GM21786 (cell line): ENCODE measurements around the gene ANO2.
"Not testable (repeated sequence)": the region's sequence is repeated elsewhere in the genome, so short reads cannot be mapped to it uniquely, and the experiment has no call there.

ENCODE experiments used
- ATAC-seq: cut with Tn5 transposase; IDR thresholded peaks from one replicate; pipeline ENCODE4 v1.9.1; 2021; ENCODE audit not compliant: unreplicated experiment

ANO2 gene

DNA sequence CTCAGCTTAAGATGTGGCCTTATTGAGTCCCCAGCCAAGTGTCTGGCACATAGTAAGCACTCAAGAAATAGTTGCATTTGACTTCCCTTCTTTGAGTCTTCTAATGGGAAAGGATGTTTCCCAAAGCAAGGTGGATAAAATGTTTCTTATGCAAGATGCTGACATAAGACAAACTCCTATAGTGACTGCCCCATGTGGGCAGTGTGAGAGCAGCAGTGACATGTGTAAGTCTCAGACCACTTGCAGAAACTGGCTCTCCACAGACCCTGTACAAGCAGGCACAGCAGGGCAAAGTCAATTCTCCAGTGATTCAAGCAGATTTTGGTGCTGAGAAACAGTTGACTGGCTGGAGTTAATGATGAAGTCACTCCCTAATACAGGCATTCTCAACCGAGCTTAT is 255.3 kb downstream of the ANO2 start:
- ATAC-seq = no peak

GRCh38 chr12:5688226-5688625 is 256.8 kb downstream of the ANO2 start:
- no peak for ATAC-seq

- no peak for ATAC-seq
These were observed 259.1 kb downstream of the ANO2 start for GRCh38 chr12:5685935-5686334.

- ATAC-seq = no peak
These were observed 260.1 kb downstream of the ANO2 start for GRCh38 chr12:5684989-5685388.

DNA sequence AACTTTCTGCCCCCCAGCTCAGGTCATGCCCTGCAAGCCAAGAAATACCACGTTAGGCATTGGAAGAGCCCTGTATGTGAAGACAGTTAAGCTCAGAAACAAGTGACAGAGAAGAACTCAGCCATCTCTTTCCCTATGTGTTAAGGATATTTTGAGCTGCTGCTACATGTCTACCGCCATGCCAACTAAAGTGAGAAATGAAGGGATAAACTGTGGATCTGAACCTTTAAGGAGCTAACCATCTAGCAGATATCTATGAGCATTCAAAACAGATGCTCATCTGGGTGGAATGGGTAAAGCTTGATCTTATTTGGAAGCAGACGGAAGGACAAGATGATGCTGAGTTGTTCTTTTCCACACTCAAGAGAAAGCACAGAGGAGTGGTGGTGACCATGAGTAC is 262.5 kb downstream of the ANO2 start:
- ATAC-seq = no peak

DNA sequence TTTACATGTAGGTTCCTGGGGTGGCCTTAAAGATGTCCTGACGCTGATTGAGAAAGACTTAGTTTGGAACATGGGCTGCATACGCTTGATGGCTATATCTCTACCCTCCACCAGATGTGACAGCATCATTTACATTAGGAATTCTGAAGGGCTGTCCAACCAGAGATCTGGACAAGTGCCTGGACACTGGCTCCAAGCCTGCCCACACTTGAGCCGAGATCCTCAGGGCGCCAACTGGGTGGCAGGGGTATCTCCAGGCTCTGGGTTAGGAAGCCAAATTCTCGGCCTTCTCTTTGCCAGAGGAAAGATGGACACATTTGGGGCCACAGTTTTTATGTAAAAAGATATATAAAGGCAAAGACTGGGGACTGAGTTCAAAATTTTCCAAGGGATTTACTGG is 266.9 kb downstream of the ANO2 start:
- ATAC-seq = no peak

DNA sequence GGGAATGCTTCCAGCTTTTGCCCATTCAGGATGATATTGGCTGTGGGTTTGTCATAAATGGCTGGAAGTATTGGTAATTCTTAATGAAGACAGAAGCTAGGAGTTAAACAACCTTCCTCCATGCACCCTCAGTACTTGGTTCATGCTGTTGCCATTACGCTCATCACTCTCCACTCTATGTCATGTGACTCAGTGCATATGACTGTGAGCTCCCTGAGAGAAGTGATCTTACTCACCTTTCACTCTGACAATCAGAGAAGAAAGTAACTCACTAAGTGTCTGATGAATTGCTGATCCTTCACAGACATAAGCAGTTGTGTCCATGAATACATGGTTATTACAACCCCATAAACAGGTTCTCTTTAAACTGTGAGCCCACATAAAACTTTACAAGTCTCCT is 275.4 kb downstream of the ANO2 start:
- not testable (repeated sequence) for ATAC-seq

DNA sequence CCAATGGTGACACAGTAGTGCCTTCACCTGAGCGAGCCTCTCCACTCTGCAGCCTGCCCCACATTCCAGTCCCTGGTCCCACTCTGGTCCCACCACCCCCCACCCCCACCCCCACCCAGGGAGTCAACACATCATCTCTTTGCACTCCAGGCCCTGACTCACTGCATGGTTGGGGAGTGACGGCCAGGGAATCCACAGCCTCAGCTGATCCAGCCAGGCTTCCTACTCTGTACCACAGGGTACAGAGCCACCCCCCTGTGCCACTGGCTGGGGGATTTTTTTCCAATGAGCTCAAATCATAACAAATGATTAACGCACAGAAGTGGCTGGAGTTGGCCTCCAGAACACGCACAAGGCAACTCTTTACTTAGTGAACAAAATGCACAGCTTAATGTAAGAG is 279.4 kb downstream of the ANO2 start:
- ATAC-seq = no peak

GRCh38 chr12:5661811-5662210 is 283.2 kb downstream of the ANO2 start:
- ATAC-seq = no peak

DNA sequence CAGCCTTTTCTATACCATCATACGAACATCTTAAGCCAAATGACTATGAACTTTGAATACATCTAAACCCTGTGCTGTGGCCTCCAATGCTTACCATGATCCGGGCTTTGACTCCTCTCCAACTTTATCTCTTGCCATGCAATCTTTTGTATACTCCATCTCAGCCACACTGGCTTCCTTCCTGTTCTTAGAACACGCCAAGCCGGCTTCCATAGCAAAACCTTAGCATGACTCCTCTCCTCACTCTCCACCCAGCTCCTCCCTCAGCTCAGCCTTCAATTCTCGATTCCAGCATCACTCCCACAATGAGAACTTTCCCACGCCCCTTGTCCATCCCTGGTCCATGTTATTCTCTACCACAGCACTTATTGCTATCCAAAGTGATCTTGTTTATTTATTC is 284.8 kb downstream of the ANO2 start:
- no peak for ATAC-seq

- ATAC-seq = not testable (repeated sequence)
These were observed 286.6 kb downstream of the ANO2 start for GRCh38 chr12:5658339-5658941.

GRCh38 chr12:5656836-5657235 is 288.2 kb downstream of the ANO2 start:
- ATAC-seq = no peak

GRCh38 chr12:5655120-5655519 is 289.9 kb downstream of the ANO2 start:
- ATAC-seq = no peak

DNA sequence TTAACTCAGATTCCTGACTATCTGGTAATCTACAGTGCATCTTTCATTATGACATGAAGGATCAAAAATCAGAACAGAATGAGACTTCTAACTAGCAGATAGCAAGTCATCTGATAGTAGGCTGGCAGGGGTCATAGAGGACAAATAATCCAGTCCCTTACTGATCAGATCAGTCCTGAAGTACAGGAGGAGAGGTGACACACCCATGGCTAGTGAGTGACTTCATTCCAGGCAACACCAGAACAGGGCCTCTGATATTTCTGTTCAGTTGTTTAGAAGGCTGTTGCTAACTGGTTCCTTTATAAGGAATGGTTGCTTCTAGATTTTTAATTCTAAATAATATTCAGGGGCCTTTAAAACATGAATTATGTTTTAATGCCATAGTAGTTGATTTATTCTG is 291.0 kb downstream of the ANO2 start:
- ATAC-seq = no peak

DNA sequence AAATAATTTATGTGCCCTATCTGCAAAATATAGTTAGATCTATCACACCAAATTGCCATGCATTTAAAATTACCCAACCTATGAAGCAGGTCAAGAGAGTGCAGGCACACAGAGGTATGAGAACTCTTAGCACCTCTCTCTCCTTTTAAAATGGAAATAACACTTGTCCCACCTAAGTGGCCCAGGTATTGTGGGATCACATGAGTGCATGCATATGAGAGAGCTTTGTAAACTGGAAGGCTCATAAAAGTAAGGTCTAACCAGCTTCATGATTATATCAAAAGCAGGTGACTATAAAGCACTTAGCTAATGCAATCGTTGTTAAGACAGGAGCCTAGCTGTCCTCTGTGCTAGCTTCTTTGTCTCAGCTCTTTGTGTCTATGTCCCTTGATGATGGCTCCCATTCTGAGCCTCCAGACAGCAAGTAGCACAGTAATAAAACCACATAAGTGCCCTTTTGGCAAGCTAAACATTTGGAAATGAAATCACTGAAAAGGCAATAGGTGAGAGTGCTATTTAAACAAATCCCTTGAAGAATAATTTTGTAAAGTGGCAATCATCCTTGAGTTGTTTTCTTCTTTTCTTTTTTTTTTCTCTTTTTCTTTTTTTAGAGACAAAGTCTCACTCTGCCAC is 294.1 kb downstream of the ANO2 start:
- no peak for ATAC-seq

DNA sequence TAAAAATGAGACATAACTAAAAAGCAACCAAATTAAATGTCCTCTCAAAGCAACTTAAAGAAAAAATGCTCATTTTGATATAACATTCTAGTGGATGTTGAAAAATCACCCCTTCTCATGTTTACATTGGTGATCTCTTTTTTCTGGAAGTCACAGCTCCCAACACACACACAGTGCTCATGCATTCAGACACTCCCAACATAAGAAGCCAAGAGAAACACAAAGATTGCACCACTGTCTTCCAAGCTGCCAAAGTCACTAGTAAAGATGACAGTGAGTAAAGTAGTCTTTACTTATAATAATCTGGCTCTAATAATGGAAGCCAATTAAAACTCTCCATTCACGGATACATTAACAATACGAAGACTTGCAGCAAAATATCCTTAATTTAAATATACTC is 294.8 kb downstream of the ANO2 start:
- no peak for ATAC-seq

DNA sequence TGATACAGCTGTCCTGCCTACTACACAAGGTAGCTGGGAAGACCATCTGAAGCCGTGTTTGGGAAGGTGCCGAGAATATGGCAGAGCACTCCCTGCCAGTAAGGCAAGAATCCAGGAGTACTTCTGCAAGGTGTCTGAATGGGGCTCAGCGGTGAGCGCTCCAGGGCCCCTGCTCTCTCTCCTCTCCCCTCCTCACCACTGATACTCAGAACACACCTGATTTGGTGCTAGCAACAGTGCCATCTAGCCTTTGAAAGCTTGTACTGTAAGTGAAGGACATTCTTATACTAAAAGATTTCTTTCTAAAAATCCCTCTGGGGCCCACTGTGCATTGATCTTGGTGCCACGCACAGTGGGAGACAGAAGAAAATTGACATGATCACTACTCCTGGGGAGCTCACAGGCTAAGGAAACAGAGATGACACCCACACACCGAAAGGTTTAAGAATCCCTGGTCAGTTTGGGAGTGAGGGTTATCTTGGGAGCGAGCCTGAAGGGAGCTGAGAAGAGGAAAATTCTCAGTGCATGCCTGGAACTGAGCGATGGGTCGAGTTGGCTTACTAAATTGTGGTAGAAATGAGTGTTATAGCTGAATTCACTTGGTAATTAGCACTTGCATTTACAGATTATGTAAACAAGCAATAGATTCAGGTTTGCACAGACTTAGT is 296.2 kb downstream of the ANO2 start:
- ATAC-seq = no peak

DNA sequence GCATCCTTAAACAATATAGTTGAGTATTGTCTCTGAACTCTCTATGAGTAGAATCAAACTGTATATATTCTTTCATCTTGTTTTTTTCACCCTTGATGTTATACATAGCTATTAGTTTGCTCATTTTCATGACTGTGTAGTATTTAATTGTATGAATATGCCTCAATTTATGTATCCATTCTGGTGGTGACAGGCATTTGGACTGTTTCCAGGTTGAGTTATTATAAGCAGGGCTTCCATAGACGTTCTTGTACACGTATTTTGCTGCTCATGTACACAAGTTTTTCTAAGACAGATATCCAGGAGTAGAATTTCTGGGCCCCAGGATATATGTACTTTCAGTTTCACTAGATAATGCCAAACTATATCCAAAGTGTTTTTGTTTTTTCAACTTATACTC is 301.8 kb downstream of the ANO2 start:
- ATAC-seq = no peak

DNA sequence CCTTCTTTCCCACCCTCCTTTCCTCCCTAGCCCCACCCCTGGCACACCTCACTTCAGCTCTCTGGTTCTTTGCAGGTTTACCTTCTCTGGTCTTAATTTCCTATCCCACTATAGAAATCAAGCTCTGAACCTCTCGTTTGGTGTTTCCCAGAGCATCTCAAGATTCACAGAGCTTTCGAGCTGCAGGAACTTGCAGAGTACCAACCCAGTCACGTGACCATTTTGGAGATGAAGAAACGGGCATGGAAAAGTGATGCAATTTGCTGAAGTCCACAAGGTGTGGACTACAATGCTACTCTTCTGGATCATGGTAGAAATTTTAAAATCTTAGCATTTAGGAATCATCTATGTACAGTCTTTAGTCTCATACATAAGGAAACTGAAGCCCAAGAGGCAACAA is 307.4 kb downstream of the ANO2 start:
- no peak for ATAC-seq

DNA sequence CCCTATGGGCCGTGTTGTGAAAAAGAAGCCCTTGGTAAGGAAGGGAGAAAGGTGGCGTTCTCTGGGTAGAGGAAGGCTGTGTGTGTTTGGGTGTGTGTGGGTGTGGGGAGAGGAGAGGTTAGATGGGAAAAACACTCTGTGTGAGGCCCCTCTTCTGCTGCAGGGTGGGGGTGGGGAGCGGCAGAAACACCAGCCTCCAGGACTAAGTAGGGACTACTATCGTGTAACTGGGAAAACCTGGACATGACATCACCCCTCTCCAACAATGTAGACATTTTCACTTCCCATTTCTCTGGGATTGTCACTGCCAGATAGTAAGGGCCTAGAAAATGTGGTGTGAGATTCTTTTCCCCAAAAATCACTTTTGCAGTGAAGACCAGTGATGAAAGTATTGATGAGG is 308.2 kb downstream of the ANO2 start:
- no peak for ATAC-seq

DNA sequence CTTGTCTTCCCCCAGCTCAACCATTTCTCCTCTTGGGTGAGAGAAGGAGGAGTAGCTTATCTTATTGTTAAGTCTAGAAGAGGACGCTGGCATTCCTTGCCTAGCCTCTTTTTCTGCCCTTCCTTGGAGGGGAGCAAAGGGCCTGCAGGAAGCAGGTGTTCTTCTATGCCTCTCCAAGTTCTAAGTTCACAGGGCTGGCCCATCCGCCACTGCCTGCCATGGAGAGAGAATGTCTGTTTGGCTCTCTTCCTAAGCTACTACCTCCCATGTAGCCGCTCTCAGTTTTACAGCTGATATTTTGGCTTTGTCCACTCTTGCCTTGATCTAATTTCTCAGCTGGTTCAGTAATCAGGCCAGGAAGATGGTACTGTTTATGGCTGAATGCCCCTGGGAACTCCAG is 312.0 kb downstream of the ANO2 start:
- no peak for ATAC-seq

GRCh38 chr12:5632453-5632852 is 312.6 kb downstream of the ANO2 start:
- ATAC-seq = no peak

DNA sequence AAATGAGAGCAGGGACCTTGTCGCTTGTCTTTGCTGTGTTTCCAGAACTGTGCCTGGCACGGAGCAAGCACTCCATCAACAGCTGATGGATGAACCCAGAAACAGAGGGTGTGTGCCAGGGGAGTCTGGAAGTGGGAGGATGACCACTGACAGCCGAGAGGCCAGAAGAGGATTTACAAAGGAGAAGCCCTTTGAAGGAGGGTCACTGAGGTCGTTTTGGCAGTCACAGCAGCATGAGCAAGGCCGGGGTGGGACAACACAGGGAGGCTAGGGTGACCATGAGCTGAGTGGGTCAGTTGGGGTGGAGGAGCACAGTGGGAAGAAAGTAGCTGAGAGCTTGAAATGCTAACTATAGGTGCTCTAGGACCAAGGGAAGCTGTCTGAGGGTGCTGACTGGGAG is 313.6 kb downstream of the ANO2 start:
- no peak for ATAC-seq
